ENCODE data around the gene DUSP28.

Gene DUSP28

GRCh38 chr2:240572141-240573031 lies 12.2 kb downstream of the DUSP28 start:
- no peak for DNase-seq (ENCODE audit: low spot score)

GRCh38 chr2:240573071-240573515 lies 12.9 kb downstream of the DUSP28 start:
- DNase-seq (ENCODE audit: low spot score): no peak

GRCh38 chr2:240573516-240574385 lies 13.6 kb downstream of the DUSP28 start:
- no peak for DNase-seq (ENCODE audit: low spot score)

- no peak for DNase-seq (ENCODE audit: low spot score)
Measured at GRCh38 chr2:240574386-240575100, 14.4 kb downstream of the DUSP28 start.

GRCh38 chr2:240575101-240575965 lies 15.2 kb downstream of the DUSP28 start:
- no peak for DNase-seq (ENCODE audit: low spot score)

GRCh38 chr2:240576036-240576435 lies 15.9 kb downstream of the DUSP28 start:
- DNase-seq (ENCODE audit: low spot score): no peak

- DNase-seq (ENCODE audit: low spot score): no peak
Measured at GRCh38 chr2:240576436-240577205, 16.5 kb downstream of the DUSP28 start.

- no peak for DNase-seq (ENCODE audit: low spot score)
Measured at GRCh38 chr2:240577281-240578109, 17.3 kb downstream of the DUSP28 start.

GRCh38 chr2:240578110-240578450 lies 17.9 kb downstream of the DUSP28 start:
- no peak for DNase-seq (ENCODE audit: low spot score)

- no peak for DNase-seq (ENCODE audit: low spot score)
Measured at GRCh38 chr2:240578488-240578887, 18.3 kb downstream of the DUSP28 start.

GRCh38 chr2:240579071-240579762 lies 19.1 kb downstream of the DUSP28 start:
- DNase-seq (ENCODE audit: low spot score): no peak

GRCh38 chr2:240579771-240580614 lies 19.8 kb downstream of the DUSP28 start:
- no peak for DNase-seq (ENCODE audit: low spot score)

GRCh38 chr2:240581811-240582210 lies 21.7 kb downstream of the DUSP28 start:
- DNase-seq (ENCODE audit: low spot score): no peak

GRCh38 chr2:240582781-240583180 lies 22.6 kb downstream of the DUSP28 start:
- DNase-seq (ENCODE audit: low spot score): no peak

- no peak for DNase-seq (ENCODE audit: low spot score)
Measured at GRCh38 chr2:240583774-240584173, 23.6 kb downstream of the DUSP28 start.

GRCh38 chr2:240584486-240585031 lies 24.4 kb downstream of the DUSP28 start:
- no peak for DNase-seq (ENCODE audit: low spot score)

GRCh38 chr2:240585101-240585500 lies 24.9 kb downstream of the DUSP28 start:
- no peak for DNase-seq (ENCODE audit: low spot score)

Data from left forelimb (tissue), 1 donor.